ENCODE measurements around the gene TRAPPC2L.

TRAPPC2L gene

DNA sequence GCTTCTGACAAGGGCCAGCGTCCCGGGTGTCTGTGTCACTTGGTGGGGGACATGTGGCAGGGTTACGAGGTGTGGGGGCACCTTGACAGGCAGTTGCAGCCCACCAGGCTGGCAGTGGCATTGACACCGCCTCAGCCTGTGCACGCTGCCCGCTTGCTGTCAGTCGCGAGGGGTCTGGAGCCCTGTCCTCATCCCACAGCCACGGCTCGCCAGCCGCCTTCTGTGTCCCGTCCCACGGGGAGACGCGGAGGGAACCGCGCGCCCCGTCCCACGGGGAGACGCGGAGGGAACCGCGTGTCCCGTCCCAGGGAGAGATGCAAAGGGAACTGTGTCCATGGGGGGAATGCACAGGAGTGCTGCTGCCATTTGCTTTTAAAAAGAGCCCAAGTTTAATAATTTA is 6.0 kb downstream of the TRAPPC2L start:
- no peak for DNase-seq

DNA sequence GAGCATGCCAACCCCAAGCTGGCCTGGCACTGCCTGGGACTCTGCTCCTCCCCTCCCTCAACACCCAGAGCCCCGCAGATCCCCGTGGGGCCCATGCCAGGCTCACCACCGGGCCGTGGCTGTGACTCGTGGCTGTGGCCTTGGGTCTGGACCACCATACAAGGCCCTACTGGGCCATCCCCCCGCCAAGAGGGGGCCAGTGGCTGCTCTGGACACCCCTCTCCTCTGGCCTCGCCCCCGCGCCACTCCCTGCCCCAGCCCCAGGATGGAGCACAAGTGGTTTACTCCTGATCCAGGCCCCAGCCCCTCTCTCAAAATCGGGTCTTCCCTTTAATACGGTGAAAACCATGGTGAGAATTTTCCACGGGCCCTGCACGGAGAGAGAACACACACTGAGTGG is 6.5 kb downstream of the TRAPPC2L start:
- DNase-seq: no peak

DNA sequence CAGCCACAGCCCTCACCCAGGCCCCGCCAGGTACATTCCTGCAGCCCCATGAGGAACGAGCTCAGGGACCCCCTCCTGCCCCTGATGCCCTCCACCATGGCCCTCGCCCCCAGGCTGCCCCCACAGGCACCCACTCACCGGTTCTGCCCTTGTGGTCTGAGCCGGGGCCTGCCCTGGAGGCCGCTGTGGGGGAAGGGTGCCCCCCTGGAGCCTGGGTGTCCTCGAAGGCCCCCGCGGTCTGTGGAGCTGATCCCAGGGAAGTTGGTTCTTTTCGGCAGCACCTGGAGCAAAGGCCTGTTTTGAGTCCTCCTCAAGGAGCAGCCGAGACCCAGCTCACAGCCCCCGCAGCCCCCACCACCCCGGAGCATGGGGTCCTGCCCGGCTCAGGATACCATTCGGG is 7.2 kb downstream of the TRAPPC2L start:
- no peak for DNase-seq

DNA sequence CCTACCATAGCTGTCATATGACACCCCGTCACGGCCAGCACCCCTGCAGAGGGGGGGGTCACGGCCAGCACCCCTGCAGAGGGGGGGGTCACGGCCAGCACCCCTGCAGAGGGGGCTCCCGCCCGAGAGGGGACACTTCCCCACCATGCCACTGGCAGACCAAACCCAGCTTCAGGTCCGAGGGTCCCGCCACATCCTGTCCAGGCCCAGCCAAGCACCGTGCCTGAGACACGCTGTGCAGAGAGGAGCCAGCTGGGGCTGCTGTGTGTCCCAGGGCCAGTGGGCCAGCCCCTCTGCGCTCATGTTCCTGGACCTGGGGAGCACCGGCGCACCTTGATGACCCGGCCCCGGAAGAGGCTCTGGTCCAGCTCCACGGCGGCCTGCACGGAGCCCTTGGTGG is 7.6 kb downstream of the TRAPPC2L start:
- no peak for DNase-seq

DNA sequence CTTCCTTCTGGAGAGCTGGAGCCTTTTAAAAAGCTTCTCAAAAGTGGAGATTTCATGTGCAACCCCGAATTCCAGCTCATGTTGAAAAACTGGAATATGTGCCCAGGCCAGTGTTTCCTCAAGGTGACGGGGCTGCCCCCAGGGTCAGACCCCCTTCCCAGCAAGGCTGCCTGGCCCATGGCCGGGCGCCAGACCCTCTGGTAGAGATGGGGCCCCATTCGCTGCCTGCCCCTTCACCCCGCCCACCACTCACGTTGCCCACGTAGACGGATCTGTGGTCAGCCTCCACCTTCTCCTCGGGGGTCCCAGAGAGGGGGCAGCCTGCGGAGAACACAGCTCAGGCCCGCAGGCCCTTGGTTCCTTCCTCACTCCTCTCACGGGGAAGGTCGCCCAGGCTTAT is 8.4 kb downstream of the TRAPPC2L start:
- no peak for DNase-seq

DNA sequence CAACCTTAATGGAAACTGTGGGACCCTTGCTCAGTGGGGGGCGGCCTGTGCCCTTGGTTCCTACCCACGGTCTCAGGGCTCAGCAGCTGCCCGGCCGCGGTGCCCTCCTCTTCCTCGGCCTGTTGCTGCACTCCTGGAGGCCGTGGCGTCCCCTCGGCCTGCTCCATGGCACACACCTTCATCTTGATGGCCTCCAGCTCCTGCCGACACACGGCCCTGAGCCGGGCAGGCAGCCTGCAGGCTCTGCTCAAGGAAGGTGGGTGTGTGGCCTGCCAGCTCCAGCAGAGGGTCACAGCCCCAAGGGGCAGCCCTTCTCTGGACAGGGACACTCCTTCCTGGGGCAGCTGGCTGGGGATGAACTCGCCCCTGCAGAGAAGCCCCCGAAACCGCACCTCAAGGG is 8.8 kb downstream of the TRAPPC2L start:
- DNase-seq: no peak

DNA sequence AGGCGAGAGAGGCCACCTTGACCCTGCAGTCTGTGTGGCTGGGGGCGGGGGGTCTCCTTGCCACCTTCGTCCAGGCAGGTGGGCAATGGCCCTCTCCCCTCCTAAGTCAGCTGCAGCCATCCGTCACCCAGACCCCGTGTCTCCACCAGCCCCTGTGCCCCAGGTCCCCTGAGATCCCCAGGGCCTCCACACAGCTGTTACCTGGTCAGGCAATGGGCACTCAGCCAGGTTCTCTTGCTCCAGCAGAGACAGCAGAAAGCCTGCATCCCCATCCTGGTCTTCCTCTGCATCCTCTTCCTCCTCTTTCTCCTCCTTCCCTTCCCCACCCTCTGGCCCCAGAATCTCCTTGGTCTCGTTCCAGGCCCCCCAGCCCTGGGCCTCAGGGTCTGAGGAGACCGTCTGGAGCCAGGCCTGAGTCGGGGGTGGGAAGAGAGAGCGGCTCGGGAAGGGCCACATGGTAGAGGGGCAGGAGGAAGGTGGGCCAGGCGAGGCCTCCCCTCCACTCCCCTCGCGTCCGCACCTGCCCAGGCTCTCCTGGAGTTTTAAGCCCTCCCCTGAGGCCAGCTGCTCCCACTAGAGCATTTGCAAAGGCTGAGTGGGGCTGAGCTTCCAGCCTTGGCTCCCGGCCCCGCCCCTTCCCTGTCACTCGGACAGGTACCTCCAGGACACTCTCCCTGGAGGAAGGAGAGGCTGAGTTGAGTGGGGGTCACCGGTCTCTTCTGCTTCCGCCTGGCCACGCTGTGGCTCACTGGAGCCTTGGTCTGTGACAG is 9.4 kb downstream of the TRAPPC2L start, which contains the start of gene PABPN1L:
Gene PABPN1L, minus strand, starts transcription at position 510 of the 770 bp plus-strand sequence. Its CDS starts 54 bp downstream, at position 456.
- no peak for DNase-seq

DNA sequence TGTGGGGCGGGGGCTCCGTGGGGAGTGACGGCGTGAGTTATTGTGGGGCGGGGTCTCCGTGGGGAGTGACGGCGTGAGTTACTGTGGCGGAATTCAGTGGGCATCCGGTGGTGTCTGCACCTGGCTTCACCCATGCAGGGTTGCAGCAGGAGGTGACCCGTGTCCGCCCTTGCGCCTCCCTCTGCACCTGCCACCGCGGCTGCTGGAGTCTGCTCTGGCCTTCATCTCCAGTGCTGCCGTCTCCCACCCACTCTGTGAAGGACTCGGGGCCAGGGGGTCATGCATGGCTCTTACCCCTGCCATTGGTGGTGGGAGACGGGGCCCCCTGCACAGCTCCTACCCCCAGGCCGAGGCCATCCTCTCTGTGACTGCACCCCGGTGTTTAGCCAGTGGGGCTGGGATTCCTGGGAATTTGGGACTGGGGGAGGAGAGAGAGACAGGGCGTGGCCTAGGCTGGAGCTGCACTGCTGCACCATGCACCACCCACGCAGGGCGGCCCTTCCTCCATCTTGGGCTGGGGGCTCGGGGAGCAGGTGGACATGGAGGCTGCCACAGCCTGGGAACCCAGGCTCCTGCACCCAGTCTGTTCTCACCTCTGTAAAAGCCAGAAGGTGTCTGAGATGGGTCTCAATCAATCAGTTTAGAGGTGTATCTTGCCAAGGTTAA is 10.8 kb downstream of the TRAPPC2L start:
- DNase-seq: no peak

DNA sequence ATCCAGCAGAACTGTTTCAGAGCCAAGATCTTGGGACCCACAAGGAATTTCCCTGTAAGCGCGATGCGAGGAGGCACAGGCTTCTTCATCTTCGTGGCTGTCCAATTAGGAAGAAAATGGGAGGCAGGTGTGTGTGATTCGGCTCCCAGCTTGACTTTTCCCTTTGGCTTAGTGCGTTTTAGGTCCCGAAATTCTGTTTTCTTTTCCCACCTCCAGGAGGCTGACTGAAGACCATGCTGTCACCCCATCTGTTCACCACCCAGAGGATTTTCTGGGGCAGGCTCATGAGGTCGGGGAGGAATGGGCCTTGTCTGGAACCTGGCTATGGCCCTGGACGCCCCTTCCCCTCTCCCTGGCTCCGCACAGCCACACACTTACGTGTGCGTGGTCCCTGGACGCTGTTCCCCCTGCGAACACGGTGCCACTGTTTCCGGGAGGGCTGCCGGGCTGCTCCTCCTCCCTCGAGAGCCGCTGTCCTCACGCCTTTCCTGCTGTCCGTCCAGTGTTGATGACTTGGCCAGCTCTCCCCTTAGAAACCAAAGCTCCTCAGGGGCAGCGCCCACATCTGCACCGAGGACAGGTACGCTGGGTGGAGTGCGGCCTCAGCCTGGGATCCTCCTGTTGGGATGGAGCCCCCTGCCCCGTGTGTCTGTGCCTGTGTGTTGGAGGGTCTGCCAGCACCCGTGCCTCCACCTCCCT is 12.2 kb downstream of the TRAPPC2L start:
- DNase-seq: no peak

DNA sequence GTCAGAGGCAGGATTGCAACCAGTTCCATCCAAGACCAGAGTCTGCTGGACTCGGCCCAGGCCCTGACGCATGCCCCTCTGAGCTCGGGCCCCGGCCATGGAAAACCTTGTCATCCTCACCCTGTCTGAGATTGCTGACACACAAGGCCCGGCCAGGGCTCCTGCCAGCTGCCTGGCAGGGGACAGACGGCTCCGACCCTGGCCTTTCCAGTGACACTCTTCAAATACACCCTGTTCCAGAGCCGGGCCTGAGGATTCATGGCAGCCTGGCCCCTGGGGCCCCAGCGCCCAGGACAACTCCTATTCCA is 12.7 kb downstream of the TRAPPC2L start:
- DNase-seq: no peak

DNA sequence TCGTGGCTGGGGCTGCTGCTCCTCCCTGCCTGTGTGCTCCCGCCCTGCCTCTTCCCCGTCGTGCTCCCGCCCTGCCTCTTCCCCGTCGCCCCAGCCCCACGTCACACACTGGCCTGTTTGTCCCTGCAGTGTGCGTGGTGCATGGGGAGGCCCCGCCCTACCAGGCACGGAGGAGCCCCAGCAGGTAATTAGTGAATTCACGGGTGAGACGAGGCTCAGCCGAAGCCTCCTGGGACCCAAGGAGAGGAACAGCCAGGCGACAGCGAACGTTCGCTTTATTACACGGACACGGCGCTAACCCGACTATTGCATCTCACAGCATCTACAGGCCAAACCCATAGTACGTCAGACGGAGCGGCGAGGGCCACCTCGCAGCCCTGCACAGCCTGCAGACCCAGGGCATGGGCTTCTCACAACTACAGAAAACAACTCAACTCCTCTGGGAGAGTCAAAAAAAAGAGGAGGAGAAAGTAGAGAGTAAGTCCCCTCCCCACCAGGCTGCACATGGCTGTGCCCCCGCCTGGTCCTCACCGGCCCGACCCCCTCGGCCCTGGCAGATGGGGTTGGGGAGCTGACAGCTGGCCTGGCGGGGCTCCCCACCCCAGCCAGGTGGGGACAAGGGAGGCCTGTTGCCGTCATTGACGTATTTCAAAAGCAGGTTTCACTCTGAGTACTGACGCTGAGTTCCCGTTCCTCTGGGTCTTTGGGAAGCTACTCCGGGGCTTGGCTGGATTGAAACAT is 13.9 kb downstream of the TRAPPC2L start:
- DNase-seq: peak in 1 of 2 donors; percentile 9

DNA sequence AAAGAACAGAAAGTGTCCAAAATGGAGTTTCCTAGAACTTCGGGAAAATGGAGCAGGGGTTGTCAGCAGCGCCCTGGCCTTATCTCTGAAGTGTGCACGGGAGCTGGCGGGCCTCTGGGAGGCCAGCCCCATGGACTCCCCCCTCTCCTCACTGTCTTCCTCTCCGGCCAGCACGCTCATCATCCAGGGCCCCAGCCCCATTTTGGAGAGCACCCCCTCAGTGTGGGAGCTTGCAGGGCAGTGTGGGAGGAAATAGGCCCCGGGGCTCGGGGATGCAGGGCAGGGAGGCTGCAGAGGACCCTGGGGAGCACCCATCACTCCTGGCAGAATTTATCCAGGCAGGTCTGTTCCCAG is 14.4 kb downstream of the TRAPPC2L start:
- DNase-seq: no peak

DNA sequence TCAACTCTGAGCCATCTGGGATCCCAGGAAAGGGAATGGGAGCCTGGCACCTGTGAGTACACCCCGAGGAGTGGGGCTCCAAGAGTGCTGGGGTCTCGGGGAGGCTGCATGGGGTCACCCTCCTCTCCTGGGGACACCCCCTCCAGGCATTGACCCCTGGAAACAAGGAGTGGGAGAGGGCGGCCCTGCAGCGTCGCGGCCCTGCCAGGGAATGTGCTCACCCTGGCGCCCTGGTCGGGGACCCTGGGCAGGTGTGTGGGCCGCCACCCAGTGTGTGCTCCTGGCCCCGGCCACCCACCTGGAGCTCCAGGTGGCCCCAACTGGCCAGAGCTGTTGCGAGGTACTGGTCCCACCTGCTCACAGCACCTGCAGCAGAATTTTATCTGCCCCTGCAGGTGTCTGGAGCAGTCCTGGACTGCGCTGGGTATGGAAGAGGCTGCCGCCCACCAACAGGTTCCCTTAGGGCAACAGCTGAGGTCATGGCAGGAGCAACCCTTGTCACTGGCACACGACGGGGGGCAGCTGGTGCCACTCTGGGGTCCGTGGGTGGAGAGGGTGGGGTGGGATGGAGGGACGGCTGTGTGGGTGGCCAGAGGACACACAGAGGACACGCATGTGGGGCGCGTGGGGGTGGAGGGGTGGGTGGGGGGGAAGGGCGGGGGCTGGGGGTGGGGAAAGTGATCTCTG is 14.9 kb downstream of the TRAPPC2L start:
- no peak for DNase-seq

DNA sequence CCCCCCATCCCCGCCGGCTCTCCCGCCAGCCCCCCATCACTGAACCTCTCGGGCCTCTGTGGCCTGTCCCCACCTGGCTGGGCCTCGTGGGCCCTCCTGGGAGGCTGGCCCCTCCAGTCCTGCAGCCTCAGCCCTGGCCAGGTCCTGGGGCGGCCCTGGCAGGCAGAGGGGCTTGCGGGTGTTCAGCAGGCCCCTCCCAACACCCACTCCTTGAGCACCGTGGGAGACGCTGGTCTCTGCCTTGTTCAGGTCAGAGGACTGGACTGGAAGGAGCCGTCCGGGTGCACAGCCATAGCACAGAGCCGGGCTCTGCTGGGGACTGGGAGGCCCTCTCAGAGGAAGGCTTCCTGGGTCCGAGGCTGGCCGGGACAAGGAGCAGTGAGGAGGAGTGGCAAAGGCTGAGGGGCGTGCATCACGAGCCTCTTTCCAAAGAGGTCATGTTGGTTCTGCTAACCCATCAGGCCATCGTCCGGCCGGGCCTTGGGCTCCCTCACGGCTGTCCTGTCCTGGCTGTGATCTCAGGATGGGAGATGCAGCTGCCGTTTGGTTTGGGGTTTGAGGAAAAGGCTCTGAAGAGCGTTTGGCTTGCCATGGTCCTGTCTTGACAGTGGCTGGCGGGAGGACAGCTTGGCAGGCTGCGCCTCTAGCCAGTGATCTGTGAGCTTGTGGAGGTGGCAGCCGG is 15.9 kb downstream of the TRAPPC2L start:
- DNase-seq: no peak

DNA sequence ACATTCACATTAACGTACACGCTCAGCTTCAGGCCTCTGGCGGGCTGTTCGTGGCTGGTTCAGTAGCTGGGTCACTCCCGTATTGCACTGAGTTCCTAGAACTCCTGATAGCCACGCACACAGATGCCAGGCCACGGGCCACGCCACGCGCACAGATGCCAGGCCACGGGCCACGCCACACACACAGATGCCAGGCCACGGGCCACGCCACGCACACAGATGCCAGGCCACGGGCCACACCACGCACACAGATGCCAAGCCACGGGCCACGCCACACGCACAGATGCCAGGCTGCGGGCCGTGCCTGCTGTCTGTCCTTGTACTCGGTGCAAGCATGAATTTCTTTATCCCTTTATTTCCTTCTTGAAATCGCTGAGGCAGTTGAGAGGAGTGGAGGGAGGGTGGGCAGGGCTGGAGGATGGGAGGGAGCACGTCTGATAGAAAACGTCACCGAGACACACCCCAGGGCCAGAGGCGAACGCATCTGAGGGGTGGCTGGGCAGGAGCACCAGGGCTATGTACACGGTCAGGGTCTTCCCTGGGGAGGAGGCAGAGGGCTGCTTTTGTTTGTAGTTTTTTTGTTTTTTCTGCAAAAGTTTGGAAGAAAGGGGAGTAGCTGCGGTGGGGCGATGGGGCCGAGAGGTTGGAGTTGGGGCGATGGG is 18.1 kb downstream of the TRAPPC2L start:
- DNase-seq: no peak

DNA sequence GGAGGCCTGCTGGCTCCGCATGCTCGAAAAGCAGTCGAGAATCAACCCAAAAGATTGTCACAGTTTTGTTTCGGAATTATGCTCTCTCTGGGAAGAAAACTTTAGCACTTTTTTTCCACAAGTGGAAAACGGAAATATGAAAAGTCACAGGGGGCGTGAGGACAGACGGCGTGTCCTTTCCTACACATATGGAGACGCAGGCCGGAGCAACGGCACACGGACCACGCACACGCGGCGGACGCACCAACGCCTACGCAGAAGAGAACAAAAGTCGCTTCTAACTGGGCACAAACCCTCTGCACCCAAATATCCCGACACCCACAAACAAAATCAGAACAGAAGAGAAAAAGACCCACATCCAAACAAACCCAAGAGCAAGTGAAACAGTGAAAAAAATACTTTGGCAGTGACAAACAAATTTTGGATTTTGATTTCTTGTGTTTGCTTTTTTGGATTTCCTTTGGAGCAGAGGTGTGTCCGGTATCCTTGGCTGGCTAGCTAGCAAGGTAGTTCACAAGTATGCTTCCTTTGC is 18.8 kb downstream of the TRAPPC2L start:
- no peak for DNase-seq

DNA sequence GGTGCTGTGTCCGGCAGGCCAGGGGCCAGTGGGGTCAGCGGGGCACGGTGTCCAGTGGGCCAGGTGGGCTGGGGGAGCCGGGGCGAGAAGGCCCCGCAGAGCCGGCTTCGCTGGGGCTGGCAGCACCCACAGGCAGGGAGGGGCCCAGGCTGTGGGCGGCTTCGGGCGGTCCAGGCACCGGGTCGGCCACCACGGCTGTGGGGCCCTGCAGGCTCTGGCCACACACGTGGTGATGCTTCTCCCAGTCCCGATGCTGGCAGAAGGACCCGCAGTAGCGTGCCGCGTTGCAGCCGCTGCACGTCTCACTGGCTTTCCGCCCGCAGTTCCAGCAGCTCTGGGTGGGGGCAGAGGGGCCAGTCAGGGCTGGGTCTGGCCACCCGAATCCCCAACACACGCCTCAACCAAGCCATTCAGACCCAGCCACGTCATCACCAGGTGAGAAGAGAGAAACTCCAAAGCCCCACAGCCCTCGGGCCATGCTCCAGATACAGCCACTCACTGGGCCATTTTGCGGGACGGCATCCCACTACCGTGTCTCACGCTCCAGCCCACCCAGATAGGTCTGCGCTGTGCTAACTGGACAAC is 20.1 kb downstream of the TRAPPC2L start:
- no peak for DNase-seq

DNA sequence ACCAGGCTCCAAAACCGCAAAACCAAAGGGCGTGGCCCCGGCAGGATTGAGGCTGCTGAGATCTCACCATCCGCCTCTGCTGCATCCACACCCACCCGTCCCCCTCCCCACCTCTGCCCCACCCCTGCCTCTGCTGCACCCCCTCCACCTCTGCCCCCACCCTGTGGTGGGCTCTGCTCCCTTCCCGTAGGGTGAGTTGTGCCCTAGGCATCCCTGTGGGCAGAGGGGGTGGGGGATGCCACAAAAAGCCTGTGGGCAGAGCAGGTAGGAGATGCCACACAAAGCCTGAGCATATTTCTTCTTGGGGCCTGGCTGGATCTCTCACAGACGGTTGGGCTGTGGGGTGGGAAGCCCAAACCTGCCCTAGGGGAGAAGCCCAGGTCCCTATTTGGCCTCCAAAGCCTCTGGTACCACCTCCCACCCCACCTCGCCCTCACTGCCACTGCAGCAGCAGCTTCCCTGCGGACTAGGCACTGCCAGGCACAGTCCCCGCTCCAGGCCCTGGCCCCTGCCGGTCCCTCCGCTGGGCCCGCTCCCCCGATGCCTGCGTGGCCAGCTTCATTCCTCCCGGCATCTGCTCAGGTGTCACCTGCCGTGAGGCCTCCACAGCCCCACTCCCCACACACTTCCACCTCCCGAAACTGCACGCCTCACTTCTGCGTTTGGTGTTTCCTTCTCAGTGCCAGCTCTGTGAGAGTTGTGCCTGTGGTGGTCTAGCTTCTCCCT is 20.8 kb downstream of the TRAPPC2L start:
- no peak for DNase-seq

DNA sequence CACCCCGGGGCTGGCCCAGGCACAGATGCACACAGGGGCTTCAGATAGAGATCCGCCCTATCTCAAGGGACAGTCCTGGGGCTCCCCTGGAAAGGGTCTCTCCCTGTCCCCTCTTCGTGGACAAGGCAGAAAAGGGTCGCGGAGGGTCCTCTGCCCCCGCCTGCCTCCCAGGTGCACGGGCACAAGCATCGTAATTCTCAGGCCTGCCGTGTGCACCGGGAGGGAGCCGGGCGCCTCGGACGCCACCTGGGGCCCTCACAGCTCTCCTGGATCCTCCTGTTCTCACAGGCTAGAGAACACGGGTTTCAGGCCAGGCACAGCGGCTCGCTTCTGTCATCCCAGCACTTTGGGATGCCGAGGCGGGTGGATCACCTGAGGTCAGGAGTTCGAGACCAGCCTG is 21.4 kb downstream of the TRAPPC2L start:
- DNase-seq: no peak

Data from bone marrow (tissue), 2 donors.